ENCODE measurements around the gene GCSAM. TPM values are rescaled to one million over a fixed set of nuclear protein-coding genes. Genes with fewer than 3 reads are reported as not detected.

Gene GCSAM
- total RNA-seq, 1 experiment from 2014 or later: not detected

DNA sequence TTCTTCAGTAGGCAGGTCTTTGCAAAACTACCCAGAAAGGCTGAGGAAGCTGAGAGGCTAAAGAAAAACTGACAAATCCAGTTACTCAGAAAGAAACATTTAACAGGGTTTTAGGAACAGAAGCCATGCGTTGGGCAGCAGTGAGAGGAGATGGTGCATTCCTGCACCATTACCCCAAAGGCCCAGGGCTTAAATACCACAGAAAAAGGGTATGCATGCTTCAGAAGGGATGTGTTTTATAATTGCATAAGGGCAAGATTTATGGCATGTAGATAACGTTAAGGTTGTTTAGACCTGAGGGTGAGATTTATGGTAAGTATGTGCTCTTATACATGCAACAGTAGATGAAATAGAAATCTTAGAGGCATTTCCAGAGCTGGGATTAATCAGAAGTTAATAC lies 36.9 kb downstream of the GCSAM start:
- H3K27ac Mint-ChIP-seq (ENCODE audit: unreplicated experiment): no peak overlapping the region
- Histone ChIP-seq H3K9me3 (no peaks in the 10 kb centered on the region), H3K27me3 (replicated peaks; ENCODE audit: control insufficient read depth, insufficient read depth, low read length) (no peaks in the 10 kb centered on the region), H3K4me1 (peaks cover 34% of the 10 kb centered on the region), H3K4me3 (ENCODE audit: low read depth, low read length) (no peak overlapping the region), H3K36me3 (ENCODE audit: control insufficient read depth, insufficient read depth, low read length) (peaks cover 2% of the 10 kb centered on the region; the same call in 1 of the 2 replicates)
- TF ChIP-seq CTCF (IDR thresholded peaks at IDR 0.05; ENCODE audit: insufficient read depth in 1 of 2, low read depth in 1 of 2, low read length in 1 of 2, severe bottlenecking in 1 of 2, unreplicated experiment in 1 of 2): no peak
- peaks cover 62% of the 10 kb centered on the region for H3K36me3 Mint-ChIP-seq (ENCODE audit: insufficient read depth, unreplicated experiment)
- no peaks in the 10 kb centered on the region for H3K27me3 Mint-ChIP-seq (ENCODE audit: insufficient read depth, unreplicated experiment)
- no peak overlapping the region for H3K4me3 Mint-ChIP-seq (ENCODE audit: unreplicated experiment)
- ChIA-PET CTCF (no interaction called here), POLR2A (no interaction called here)
- DNase-seq: no peak
- no peaks in the 10 kb centered on the region for H3K9me3 Mint-ChIP-seq (ENCODE audit: unreplicated experiment)
- BruUV-seq (replicated peaks): no TSS peak
- H3K4me1 Mint-ChIP-seq (ENCODE audit: low read depth, unreplicated experiment): peaks cover 31% of the 10 kb centered on the region
- intact Hi-C loops (cut with micrococcal nuclease; ENCODE audit: unreplicated experiment): no loop called here

- no peak for DNase-seq
- H3K4me1 Mint-ChIP-seq (ENCODE audit: low read depth, unreplicated experiment): peaks cover 36% of the 10 kb centered on the region
- no peak overlapping the region for H3K27ac Mint-ChIP-seq (ENCODE audit: unreplicated experiment)
- BruUV-seq (replicated peaks): no TSS peak
- H3K27me3 ChIP-seq (replicated peaks; ENCODE audit: control insufficient read depth, insufficient read depth, low read length): no peaks in the 10 kb centered on the region
- CTCF ChIA-PET: no interaction called here
- peaks cover 2% of the 10 kb centered on the region; the same call in 1 of the 2 replicates for H3K36me3 ChIP-seq (ENCODE audit: control insufficient read depth, insufficient read depth, low read length)
- POLR2A ChIA-PET: interaction anchor here (0.6 kb wide), 1 partner anchor 104 kb away, joined by 6 read pairs; no protein-coding TSS in a partner anchor
- peaks cover 38% of the 10 kb centered on the region for H3K4me1 ChIP-seq
- no peaks in the 10 kb centered on the region for H3K9me3 ChIP-seq
- intact Hi-C loops (cut with micrococcal nuclease; ENCODE audit: unreplicated experiment): no loop called here
- H3K4me3 Mint-ChIP-seq (ENCODE audit: unreplicated experiment): no peak overlapping the region
- no peak overlapping the region for H3K4me3 ChIP-seq (ENCODE audit: low read depth, low read length)
- no peaks in the 10 kb centered on the region for H3K9me3 Mint-ChIP-seq (ENCODE audit: unreplicated experiment)
- H3K36me3 Mint-ChIP-seq (ENCODE audit: insufficient read depth, unreplicated experiment): peaks cover 67% of the 10 kb centered on the region
- no peaks in the 10 kb centered on the region for H3K27me3 Mint-ChIP-seq (ENCODE audit: insufficient read depth, unreplicated experiment)
- no peak for TF ChIP-seq CTCF (IDR thresholded peaks at IDR 0.05; ENCODE audit: insufficient read depth in 1 of 2, low read depth in 1 of 2, low read length in 1 of 2, severe bottlenecking in 1 of 2, unreplicated experiment in 1 of 2)
These were observed 37.3 kb downstream of the GCSAM start for GRCh38 chr3:112095731-112096130.

- intact Hi-C loops (cut with micrococcal nuclease; ENCODE audit: unreplicated experiment): loop anchor here (5.0 kb wide), 1 partner anchor 106 kb away; no protein-coding TSS in a partner anchor
- peak overlapping the region; percentile 13 for H3K4me3 Mint-ChIP-seq (ENCODE audit: unreplicated experiment)
- H3K9me3 ChIP-seq: no peaks in the 10 kb centered on the region
- DNase-seq: no peak
- peaks cover 61% of the 10 kb centered on the region for H3K4me1 ChIP-seq
- POLR2A ChIA-PET: interaction anchor here (1.1 kb wide), 1 partner anchor 115 kb away, joined by 4 read pairs; the partner anchor contains the start of gene ABHD10
- peak overlapping the region; percentile 29 for H3K27ac Mint-ChIP-seq (ENCODE audit: unreplicated experiment)
- no peaks in the 10 kb centered on the region for H3K27me3 Mint-ChIP-seq (ENCODE audit: insufficient read depth, unreplicated experiment)
- CTCF ChIA-PET: no interaction called here
- H3K36me3 Mint-ChIP-seq (ENCODE audit: insufficient read depth, unreplicated experiment): peaks cover 80% of the 10 kb centered on the region
- no peak for TF ChIP-seq CTCF (IDR thresholded peaks at IDR 0.05; ENCODE audit: insufficient read depth in 1 of 2, low read depth in 1 of 2, low read length in 1 of 2, severe bottlenecking in 1 of 2, unreplicated experiment in 1 of 2)
- H3K4me3 ChIP-seq (ENCODE audit: low read depth, low read length): no peak overlapping the region
- peaks cover 2% of the 10 kb centered on the region; the same call in 1 of the 2 replicates for H3K36me3 ChIP-seq (ENCODE audit: control insufficient read depth, insufficient read depth, low read length)
- no peaks in the 10 kb centered on the region for H3K27me3 ChIP-seq (replicated peaks; ENCODE audit: control insufficient read depth, insufficient read depth, low read length)
- H3K9me3 Mint-ChIP-seq (ENCODE audit: unreplicated experiment): no peaks in the 10 kb centered on the region
- BruUV-seq (replicated peaks): no TSS peak
- peaks cover 47% of the 10 kb centered on the region for H3K4me1 Mint-ChIP-seq (ENCODE audit: low read depth, unreplicated experiment)
These were observed 39.9 kb downstream of the GCSAM start for GRCh38 chr3:112093180-112093522.

Measured in Caco-2 (cell line).